Osteocyte (in vitro differentiated cells): ENCODE data around the gene ABCA6. TPM values are rescaled to one million over a fixed set of nuclear protein-coding genes. Genes with fewer than 3 reads are reported as not detected.

Experiments used
- DNase-seq: peaks from one replicate; pipeline ENCODE4 v3.0.0; 2021; ENCODE audit warnings: mixed read lengths; ENCODE audit not compliant: unreplicated experiment; ENCODE audit errors: extremely low spot score
- H3K27ac Mint-ChIP-seq: one replicate; pipeline ENCODE4 v1.8.0; 2021; ENCODE audit warnings: mild to moderate bottlenecking, mixed read lengths; ENCODE audit not compliant: unreplicated experiment
- H3K27me3 Mint-ChIP-seq: one replicate; pipeline ENCODE4 v1.8.0; 2021; ENCODE audit warnings: mixed read lengths; ENCODE audit not compliant: unreplicated experiment
- H3K36me3 Mint-ChIP-seq: one replicate; pipeline ENCODE4 v1.8.0; 2021; ENCODE audit warnings: mixed read lengths; ENCODE audit not compliant: unreplicated experiment
- H3K4me1 Mint-ChIP-seq: one replicate; pipeline ENCODE4 v1.8.0; 2021; ENCODE audit warnings: mixed read lengths; ENCODE audit not compliant: unreplicated experiment
- H3K4me3 Mint-ChIP-seq: one replicate; pipeline ENCODE4 v1.8.0; 2021; ENCODE audit warnings: mild to moderate bottlenecking, moderate library complexity, mixed read lengths; ENCODE audit not compliant: unreplicated experiment
- H3K9me3 Mint-ChIP-seq: one replicate; pipeline ENCODE4 v1.8.0; 2021; ENCODE audit warnings: mixed read lengths; ENCODE audit not compliant: unreplicated experiment
- total RNA-seq: library from RNA; stranded (reverse); gene quantifications from 2 replicates; pipeline ENCODE4 v1.2.1, GENCODE V29; 2021
- TF ChIP-seq, protein P1 (sequence below): fragments of 200-600 bp; sonication (generic); IDR thresholded peaks from 2 replicates; pipeline ENCODE4 v1.5.0; 2021; ENCODE audit warnings: antibody characterized with exemption, mild to moderate bottlenecking, moderate library complexity

Gene ABCA6
- total RNA-seq, 1 donor from 2014 or later: 1.2 TPM

DNA sequence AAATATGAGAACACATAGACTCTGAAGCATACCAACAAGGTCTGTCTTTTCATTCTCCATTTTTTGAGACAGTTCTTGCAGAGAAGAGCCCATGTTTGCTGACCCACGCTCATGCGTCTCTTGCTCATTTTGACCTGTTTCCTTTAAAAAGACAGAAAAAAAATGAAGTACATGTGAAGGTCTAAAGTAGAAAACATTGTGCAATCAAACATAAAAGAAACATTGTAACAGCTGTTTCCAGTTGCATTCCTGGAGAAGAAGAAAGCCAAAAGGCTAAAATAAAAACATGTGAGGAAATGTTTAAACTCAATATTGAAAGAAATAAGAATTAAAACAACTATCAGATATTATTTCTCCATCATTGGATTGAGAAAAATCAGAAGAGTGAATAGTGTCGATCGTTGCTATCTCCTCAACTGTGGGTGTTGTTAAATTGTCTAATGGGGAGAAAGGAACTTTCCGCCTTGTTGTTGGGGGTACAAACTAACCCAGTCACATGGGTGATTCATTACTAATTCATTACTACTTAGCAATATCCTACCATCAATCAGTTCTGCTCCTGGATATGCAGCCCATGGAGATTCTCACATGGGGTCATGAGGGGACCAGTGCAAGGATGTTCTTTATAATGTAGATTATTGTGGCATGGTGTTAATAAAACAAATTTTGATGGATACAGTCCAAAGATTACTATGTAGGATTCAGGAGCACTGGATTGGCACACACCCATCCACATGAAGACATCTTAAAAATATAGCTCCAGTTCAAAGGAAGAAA, 90.5 kb downstream of the ABCA6 start:
- TF ChIP-seq, protein P1, sequence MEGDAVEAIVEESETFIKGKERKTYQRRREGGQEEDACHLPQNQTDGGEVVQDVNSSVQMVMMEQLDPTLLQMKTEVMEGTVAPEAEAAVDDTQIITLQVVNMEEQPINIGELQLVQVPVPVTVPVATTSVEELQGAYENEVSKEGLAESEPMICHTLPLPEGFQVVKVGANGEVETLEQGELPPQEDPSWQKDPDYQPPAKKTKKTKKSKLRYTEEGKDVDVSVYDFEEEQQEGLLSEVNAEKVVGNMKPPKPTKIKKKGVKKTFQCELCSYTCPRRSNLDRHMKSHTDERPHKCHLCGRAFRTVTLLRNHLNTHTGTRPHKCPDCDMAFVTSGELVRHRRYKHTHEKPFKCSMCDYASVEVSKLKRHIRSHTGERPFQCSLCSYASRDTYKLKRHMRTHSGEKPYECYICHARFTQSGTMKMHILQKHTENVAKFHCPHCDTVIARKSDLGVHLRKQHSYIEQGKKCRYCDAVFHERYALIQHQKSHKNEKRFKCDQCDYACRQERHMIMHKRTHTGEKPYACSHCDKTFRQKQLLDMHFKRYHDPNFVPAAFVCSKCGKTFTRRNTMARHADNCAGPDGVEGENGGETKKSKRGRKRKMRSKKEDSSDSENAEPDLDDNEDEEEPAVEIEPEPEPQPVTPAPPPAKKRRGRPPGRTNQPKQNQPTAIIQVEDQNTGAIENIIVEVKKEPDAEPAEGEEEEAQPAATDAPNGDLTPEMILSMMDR: no peak
- H3K36me3 Mint-ChIP-seq: peaks cover 8% of the 10 kb centered on the region
- peak overlapping the region; percentile 1 for H3K4me3 Mint-ChIP-seq
- no peak for DNase-seq
- H3K4me1 Mint-ChIP-seq: peaks cover 44% of the 10 kb centered on the region
- peaks cover 27% of the 10 kb centered on the region for H3K9me3 Mint-ChIP-seq
- H3K27ac Mint-ChIP-seq: peak overlapping the region; percentile 40
- H3K27me3 Mint-ChIP-seq: no peaks in the 10 kb centered on the region

DNA sequence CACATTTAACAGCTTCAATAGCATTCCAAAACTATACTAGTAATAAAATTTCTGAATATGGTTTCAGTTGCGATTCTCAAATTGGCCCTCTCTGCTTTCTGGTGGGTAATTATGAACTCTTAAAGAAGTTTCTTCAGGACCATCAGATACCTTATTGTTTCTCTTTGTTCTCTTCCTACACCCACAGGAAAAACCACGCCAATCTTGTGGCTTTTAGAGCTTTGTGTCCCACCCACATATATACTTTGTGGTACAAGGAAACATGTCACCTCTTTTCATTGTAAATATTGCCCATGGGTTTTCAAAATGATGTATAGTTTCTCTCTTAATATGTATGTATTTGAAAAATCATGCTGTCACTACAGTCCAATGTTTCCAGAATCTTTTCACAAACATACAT, 93.1 kb downstream of the ABCA6 start:
- no peak for DNase-seq
- Mint-ChIP-seq H3K27me3 (no peaks in the 10 kb centered on the region), H3K27ac (no peak overlapping the region), H3K9me3 (peaks cover 7% of the 10 kb centered on the region), H3K4me3 (no peak overlapping the region), H3K36me3 (no peaks in the 10 kb centered on the region), H3K4me1 (peaks cover 37% of the 10 kb centered on the region)
- TF ChIP-seq, protein P1: no peak

- TF ChIP-seq, protein P1: no peak
- Mint-ChIP-seq H3K27ac (peak overlapping the region; percentile 50), H3K36me3 (no peaks in the 10 kb centered on the region), H3K27me3 (no peaks in the 10 kb centered on the region), H3K4me1 (peaks cover 29% of the 10 kb centered on the region), H3K4me3 (no peak overlapping the region), H3K9me3 (peaks cover 4% of the 10 kb centered on the region)
- DNase-seq: no peak
Observed at GRCh38 chr17:69047368-69048263, 94.1 kb downstream of the ABCA6 start.

GRCh38 chr17:69046121-69046807, 95.4 kb downstream of the ABCA6 start:
- Mint-ChIP-seq H3K36me3 (no peaks in the 10 kb centered on the region), H3K27ac (no peak overlapping the region), H3K4me3 (no peak overlapping the region), H3K4me1 (peaks cover 23% of the 10 kb centered on the region), H3K9me3 (no peaks in the 10 kb centered on the region), H3K27me3 (no peaks in the 10 kb centered on the region)
- TF ChIP-seq, protein P1: no peak
- no peak for DNase-seq
